Lower lobe of right lung (tissue), 2 donors: Measurements from ENCODE around the gene PDHA1. TPM values are rescaled to one million over a fixed set of nuclear protein-coding genes. Genes with fewer than 3 reads are reported as not detected.

Experiments used
- ATAC-seq, 2 donors: fragments of 200-7000 bp; cut with Tn5 transposase; one replicate each; pipeline ENCODE4 v1.9.1; 2020 to 2022; ENCODE audit warnings: mild to moderate bottlenecking in 2 of 2, moderate library complexity in 2 of 2
- DNase-seq: peaks from one replicate; pipeline ENCODE4 v3.0.0-alpha.2; 2020
- H3K27ac ChIP-seq: fragments of 200-600 bp; one replicate; pipeline ENCODE4 v1.8.0; 2022
- H3K27me3 ChIP-seq: fragments of 200-600 bp; one replicate; pipeline ENCODE4 v1.8.0; 2022; ENCODE audit warnings: low read depth
- H3K36me3 ChIP-seq: fragments of 200-600 bp; one replicate; pipeline ENCODE4 v1.8.0; 2022; ENCODE audit warnings: mild to moderate bottlenecking
- H3K4me1 ChIP-seq: fragments of 200-600 bp; one replicate; pipeline ENCODE4 v1.8.0; 2022
- H3K4me3 ChIP-seq: fragments of 200-600 bp; one replicate; pipeline ENCODE4 v1.8.0; 2022; ENCODE audit warnings: mild to moderate bottlenecking
- H3K9me3 ChIP-seq: fragments of 200-600 bp; one replicate; pipeline ENCODE4 v1.8.0; 2022
- CTCF ChIP-seq: fragments of 200-600 bp; IDR thresholded peaks from one replicate; pipeline ENCODE4 v1.8.0; 2022; ENCODE audit warnings: antibody characterized with exemption, mild to moderate bottlenecking
- intact Hi-C: fragments of 100-400 bp; cut with DNase I; formaldehyde crosslinking; loops from one replicate; pipeline ENCODE4 v1.11.0; 2022
- total RNA-seq: library from RNA; stranded (reverse); fragmentation: NEBNext Ultra II Directional; extraction: Animal tissue kit (Norgen Biotek cat#: 25700); gene quantifications from one replicate; pipeline ENCODE4 v1.2.1, GENCODE V29; 2021
- donor health status: DM: no; HTN: yes; CAD: no; lungs with severe emphysema.

The PDHA1 gene
- total RNA-seq, 1 donor from 2014 or later: 119 TPM

- Histone ChIP-seq H3K9me3 (no peaks in the 10 kb centered on the region), H3K27me3 (no peaks in the 10 kb centered on the region), H3K36me3 (no peaks in the 10 kb centered on the region), H3K4me3 (no peak overlapping the region), H3K4me1 (no peaks in the 10 kb centered on the region), H3K27ac (no peak overlapping the region)
- TF ChIP-seq CTCF: no peak
- DNase-seq (no peak), ATAC-seq (no peak)
- intact Hi-C loops: no loop called here
Observed at GRCh38 chrX:19403696-19404095, 60.0 kb downstream of the PDHA1 start.

- Histone ChIP-seq H3K4me3 (no peak overlapping the region), H3K4me1 (no peaks in the 10 kb centered on the region), H3K27ac (no peak overlapping the region), H3K27me3 (no peaks in the 10 kb centered on the region), H3K36me3 (no peaks in the 10 kb centered on the region), H3K9me3 (no peaks in the 10 kb centered on the region)
- DNase-seq: no peak
- ATAC-seq: no peak
- TF ChIP-seq CTCF: no peak
- intact Hi-C loops: no loop called here
Observed at GRCh38 chrX:19410259-19410658, 66.5 kb downstream of the PDHA1 start.

Other genes starting within 250 kb of the PDHA1 start
- 1.1 TPM for gene ADGRG2, start 221.5 kb upstream of the PDHA1 start, total RNA-seq
- 3.2 TPM for gene MAP3K15, start 171.6 kb downstream of the PDHA1 start, total RNA-seq